SK-N-SH treated with all-trans-retinoic acid at 6 μM for 48 hours (cell line): ENCODE results near the gene SMIM38.

Experiments used
- ISL1 ChIP-seq: fragments of 250-450 bp; sonication (Bioruptor Pico); IDR thresholded peaks from 2 replicates; pipeline ENCODE4 v2.1.2; 2022; ENCODE audit warnings: mild to moderate bottlenecking, moderate library complexity
- ZFP3 ChIP-seq: fragments of 250-450 bp; sonication (Bioruptor Pico); IDR thresholded peaks from 2 replicates; pipeline ENCODE4 v1.5.0; 2020; ENCODE audit warnings: mild to moderate bottlenecking, moderate library complexity
- TF ChIP-seq, protein P1 (sequence below): fragments of 250-450 bp; sonication (Bioruptor Pico); IDR thresholded peaks from 2 replicates; pipeline ENCODE4 v1.5.0; 2020; ENCODE audit warnings: mild to moderate bottlenecking, moderate library complexity

DNA sequence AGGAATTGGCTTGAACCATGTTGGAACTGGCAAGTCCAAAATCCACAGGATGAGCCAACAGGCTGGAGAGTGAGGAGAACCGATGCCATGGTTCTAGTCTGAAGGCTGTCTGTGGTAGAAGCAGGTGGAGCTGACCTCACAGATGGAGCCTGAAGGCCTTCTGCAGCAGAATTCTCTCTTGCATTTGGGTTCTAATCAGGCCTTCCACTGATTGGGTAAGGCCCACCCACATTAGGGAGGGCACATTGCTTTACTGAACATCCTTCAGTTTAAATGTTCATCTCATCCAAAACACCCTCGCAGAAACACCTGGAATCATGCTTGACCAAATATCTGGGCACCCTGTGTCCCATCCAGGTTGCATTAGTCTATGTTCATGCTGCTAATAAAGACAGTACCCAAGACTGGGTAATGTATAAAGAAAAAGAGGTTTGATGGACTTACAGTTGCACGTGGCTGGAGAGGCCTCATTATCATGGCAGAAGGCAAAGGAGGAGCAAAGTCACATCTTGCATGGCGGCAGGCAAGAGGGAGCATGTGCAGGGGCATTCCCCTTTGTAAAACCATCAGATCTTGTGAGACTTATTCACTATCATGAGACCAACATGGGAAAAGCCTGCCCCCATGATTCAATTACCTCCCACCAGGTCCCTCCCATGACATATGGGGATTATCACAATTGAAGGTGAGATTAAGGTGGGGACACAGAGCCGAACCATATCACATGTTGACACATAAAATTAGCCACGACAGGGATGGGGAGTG is 15.9 kb downstream of the SMIM38 start:
- no peak for TF ChIP-seq ZFP3 (CRISPR knock-in tag)
- no peak for TF ChIP-seq ISL1
- TF ChIP-seq, protein P1, sequence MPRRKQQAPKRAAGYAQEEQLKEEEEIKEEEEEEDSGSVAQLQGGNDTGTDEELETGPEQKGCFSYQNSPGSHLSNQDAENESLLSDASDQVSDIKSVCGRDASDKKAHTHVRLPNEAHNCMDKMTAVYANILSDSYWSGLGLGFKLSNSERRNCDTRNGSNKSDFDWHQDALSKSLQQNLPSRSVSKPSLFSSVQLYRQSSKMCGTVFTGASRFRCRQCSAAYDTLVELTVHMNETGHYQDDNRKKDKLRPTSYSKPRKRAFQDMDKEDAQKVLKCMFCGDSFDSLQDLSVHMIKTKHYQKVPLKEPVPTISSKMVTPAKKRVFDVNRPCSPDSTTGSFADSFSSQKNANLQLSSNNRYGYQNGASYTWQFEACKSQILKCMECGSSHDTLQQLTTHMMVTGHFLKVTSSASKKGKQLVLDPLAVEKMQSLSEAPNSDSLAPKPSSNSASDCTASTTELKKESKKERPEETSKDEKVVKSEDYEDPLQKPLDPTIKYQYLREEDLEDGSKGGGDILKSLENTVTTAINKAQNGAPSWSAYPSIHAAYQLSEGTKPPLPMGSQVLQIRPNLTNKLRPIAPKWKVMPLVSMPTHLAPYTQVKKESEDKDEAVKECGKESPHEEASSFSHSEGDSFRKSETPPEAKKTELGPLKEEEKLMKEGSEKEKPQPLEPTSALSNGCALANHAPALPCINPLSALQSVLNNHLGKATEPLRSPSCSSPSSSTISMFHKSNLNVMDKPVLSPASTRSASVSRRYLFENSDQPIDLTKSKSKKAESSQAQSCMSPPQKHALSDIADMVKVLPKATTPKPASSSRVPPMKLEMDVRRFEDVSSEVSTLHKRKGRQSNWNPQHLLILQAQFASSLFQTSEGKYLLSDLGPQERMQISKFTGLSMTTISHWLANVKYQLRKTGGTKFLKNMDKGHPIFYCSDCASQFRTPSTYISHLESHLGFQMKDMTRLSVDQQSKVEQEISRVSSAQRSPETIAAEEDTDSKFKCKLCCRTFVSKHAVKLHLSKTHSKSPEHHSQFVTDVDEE (CRISPR knock-in tag), result no peak
